Smooth muscle cell of the brain vasculature (primary cell): ENCODE measurements around the gene C6orf89.
"Not testable (repeated sequence)": the region's sequence is repeated elsewhere in the genome, so short reads cannot be mapped to it uniquely, and the experiment has no call there.

Experiments
- DNase-seq: peaks from one replicate; pipeline ENCODE4 v3.0.0-alpha.2; 2012; ENCODE audit warnings: low read depth, low spot score

The C6orf89 gene

DNA sequence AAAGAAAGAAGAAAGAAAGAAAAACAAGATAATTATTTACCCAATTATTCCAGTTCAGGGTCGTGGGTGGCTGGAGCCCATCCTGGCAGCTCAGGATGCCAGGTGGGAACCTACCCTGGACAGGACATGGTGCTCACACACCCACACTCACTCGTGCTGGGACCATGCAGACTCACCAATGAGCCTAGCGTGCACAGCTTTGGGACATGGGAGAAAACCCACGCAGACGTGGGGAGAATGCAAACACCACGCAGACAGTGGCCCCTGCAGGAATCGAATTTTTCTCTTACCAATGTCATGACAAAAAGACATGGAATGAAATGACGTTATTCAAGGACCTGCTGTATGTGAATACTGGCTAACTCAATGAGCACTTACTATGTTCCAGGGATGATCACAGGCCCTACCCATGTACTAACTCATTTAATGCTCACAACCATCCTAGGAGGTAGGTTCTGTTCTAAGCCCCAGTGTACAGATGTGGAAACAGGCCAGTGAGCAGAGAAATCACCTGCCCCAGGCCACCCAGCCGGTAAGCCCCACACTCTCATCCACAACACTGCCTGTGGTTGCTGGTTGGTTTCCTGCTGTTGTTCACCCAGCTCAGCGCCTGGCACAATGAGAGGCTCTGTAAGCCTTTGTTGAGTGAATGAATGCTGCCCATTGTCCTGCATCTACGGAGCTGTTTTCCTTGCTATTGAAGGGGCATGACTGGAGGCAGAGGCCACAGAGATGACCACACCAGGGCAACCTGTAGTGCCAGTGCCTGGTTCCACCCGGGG, 62.0 kb downstream of the C6orf89 start:
- DNase-seq, result no peak

DNA sequence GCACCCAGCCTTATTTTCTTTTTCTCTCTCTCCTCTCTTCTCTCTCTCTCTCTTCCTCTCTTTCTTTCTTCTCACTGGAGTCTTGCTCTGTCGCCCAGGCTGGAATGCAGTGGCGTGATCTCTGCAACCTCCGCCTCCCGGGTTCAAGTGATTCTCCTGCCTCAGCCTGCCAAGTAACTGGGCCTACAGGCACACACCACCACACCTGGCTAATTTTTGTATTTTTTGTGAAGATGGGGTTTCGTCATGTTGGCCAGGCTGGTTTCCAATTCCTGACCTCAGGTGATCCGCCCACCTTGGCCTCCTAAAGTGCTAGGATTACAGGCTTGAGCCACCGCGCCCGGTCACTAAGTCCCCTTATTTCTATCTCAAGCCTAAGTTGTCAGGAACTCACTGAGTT, 63.3 kb downstream of the C6orf89 start:
- not testable (repeated sequence) for DNase-seq

DNA sequence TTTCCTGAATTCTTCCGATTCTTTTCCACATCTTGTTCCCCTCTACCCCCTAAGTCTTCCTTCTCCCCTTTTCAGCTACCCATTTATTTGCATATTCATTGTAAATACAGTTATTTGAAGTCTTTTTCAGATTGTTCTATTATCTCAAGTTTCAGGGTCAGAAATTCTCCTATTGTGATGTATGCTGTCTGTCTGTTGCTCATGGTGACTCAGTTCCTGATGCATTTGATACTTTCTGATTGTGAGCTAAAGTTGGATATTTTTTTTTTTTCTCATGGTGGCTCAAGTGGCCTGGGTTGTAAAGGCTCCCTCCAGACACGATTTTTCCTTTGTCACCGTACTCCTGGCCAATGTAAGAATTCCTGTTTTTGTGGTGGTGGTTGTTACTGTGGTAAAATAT, 63.9 kb downstream of the C6orf89 start:
- DNase-seq, result no peak

- no peak for DNase-seq
Observed at GRCh38 chr6:36953931-36954261, 68.1 kb downstream of the C6orf89 start.

GRCh38 chr6:36954262-36954931, 68.6 kb downstream of the C6orf89 start, which contains the start of gene PI16:
PI16 (plus strand) TSS chr6:36954738; CDS start chr6:36954761, 23 bp downstream.
- no peak for DNase-seq

GRCh38 chr6:36955136-36955535, 69.4 kb downstream of the C6orf89 start:
- DNase-seq, result no peak

DNA sequence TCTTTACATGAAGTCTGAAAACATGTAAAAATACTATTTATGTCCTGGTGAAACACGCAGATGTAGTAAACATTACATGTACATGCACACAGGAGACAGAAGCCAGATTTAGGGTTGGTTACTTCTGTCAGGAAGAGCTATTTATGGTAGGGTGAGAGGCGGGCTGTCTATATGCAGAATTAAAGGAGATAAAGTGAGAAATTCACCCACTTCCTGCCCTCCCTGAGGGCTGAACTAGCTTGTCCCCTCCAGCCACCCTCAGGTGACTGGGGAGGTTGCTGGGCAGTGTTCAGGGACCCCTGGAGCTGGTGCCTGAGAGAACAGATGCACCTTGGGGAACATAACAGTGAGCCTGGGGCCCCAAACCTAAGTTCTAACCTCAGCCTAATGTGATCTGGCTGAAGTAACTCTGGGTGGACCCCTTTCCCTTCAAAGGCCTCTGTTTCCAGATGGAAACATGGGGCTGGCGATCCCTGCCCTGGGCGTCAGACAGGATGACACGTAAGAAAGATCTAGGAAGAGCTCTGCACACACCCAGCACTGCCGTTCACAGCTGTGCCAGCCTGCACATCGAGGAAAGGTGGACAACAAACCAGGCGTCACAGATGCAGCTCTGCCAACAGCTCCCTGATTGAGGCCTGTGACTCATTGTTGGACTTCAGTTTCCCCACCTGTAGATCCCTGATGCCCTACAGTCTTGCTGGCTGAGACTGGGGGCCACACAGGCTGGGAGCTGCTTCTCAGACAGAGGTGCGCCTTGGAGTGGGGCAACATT, 70.1 kb downstream of the C6orf89 start:
- no peak for DNase-seq

- DNase-seq, result no peak
Observed at GRCh38 chr6:36956446-36956820, 70.7 kb downstream of the C6orf89 start.

DNA sequence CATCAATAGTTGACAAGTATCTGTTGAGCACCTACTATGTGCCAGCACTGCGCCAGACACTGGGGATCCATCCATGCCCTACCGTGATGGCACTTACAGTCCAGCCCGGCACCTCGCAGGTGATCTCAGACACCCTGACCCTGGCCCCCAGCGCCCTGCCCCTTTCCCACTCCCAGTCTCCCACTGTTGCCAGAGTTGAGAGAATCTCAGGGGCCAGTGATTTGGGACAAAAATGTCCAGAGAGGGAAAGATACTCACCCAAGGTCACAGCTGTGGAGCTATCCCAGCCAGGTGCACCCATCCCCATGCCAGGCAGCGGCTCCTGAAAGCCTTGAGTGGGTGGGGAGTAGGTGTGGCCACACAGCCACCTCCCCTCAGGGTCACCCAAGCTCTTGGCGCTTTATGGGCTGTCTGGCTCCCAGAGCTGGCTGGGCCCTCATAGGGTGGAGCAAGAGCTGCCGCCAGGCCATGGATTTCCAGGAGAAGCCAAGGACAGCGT, 72.1 kb downstream of the C6orf89 start:
- no peak for DNase-seq

DNA sequence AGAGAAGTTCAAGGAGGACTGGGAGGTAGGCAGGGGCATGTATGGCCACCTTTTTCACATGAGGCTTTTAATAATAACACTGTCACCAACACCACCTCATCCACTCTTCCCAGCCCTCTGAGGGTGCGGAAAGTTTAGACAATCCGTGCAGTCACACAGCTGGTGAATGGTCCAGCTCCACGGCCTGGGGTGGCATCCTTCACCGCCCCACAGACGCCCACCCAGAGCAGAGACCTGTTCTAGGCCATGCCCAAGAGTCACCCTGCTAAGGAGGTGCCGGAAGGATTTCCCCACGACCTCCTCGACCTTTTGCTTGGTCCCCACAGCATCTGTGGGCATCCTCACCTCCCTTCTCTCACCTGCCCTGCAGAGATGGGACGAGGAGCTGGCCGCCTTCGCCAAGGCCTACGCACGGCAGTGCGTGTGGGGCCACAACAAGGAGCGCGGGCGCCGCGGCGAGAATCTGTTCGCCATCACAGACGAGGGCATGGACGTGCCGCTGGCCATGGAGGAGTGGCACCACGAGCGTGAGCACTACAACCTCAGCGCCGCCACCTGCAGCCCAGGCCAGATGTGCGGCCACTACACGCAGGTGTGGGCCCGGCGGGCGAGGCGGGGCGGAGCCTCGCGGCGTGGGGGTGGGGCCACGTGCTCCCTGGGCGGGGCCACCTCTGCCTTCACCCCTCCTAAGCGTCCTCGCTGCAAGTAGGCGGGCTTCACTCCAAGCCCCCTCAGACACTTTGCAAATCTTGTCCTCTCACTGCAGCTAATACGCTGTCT, 73.2 kb downstream of the C6orf89 start:
- DNase-seq, result no peak

DNA sequence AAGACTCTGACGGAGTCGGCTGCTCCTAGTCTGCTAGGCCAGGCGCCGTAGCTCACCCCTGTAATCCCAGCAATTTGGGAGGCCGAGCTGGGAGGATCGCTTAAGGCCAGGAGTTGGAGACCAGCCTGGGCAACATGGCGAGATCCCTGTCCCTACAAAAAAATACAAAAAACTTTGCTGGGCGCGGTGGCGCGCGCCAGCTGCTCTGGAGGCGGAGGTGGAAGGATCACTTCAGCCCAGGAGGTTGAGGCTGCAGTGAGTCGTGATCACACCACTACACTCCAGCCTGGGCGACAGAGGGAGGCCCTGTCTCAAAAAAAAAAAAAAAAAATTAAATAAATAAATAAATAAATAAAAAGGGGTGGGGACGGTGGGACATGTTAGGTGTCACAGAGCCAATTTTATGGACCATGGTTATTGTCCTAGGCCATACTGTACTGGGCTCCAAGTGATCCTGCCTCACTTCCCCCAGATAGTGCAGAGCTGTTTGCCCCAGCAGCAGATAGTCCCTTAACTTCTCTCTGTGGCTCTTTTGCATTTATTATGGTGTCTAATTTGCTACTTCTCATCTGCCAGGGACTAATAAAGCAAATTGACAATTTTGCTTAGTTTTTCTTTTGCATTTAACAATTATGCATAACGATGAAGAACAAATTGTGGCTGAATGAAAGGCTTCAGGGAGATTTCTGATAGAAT, 74.0 kb downstream of the C6orf89 start:
- no peak for DNase-seq

DNA sequence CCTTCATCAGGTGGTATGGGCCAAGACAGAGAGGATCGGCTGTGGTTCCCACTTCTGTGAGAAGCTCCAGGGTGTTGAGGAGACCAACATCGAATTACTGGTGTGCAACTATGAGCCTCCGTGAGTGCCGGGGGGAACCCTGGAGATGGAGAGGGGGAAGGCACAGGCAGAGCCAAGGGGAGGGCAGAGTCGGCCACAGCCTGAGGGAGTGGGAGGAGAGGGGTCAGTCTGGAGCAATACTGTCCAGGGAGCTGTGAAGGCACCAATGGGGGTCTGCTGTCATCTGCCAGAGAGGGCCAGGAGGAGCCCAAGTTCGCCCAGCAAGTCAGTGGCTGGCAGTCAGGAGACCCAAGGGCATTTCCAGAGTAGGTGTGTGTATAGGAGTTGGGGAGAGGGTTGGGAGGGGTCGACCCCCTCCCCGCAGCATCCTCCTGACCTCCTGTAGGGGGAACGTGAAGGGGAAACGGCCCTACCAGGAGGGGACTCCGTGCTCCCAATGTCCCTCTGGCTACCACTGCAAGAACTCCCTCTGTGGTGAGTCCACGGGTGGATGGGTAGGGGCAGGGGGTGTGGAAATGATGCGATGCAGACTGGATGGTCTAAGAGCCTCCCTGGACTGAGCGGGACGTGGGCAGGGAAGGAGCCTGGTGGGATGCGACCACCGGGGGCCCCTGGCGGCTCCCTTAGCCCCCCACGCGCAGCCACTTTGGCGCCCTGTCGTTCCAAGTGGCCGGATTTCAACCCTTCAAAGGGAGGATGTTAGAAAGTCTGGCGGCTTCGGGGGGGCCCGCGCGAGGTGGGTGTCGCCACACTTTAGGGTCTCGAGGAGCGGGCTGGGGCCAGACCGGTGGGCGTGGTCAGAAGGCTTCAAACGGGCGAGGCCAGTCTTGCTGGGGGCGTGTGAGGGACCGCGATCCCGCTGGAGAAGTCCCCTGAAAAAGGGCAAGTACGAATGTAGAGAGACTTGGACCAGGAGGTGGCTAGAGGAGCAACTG, 76.0 kb downstream of the C6orf89 start:
- DNase-seq, result no peak

GRCh38 chr6:36962874-36963273, 77.1 kb downstream of the C6orf89 start:
- no peak for DNase-seq

GRCh38 chr6:36963451-36964290, 77.9 kb downstream of the C6orf89 start:
- no peak for DNase-seq

DNA sequence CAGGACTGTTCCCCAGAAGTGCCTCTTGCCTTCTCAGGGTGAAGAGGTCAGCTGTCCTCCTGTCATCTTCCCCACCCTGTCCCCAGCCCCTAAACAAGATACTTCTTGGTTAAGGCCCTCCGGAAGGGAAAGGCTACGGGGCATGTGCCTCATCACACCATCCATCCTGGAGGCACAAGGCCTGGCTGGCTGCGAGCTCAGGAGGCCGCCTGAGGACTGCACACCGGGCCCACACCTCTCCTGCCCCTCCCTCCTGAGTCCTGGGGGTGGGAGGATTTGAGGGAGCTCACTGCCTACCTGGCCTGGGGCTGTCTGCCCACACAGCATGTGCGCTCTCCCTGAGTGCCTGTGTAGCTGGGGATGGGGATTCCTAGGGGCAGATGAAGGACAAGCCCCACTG, 78.6 kb downstream of the C6orf89 start:
- no peak for DNase-seq

GRCh38 chr6:36964908-36965307, 79.2 kb downstream of the C6orf89 start:
- DNase-seq, result no peak

DNA sequence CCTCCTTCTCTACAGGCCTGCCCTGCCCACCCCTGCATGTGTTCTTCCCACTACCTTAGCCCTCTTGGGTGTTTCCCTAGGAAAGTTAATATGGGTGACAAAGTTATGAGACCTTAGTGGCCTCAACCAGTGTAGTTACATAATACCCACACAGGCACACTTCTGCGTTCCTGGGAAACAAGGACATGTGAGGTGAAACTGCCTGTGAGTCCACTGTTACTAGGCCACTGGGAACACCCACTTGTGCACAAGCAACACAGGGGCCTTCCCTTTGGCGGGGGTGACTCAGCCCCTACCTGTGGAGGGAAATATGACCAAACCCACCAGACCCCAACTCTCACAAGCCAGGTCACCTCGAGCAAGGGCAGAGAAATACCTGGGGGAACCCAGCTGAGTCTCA, 81.5 kb downstream of the C6orf89 start:
- DNase-seq, result no peak

GRCh38 chr6:36967757-36968156, 82.0 kb downstream of the C6orf89 start:
- DNase-seq, result no peak
